NCI-H345 treated with DMSO at 0.1 percent for 48 hours (cell line): ENCODE measurements around the gene PDE8A.
"Not testable (repeated sequence)": the region's sequence is repeated elsewhere in the genome, so short reads cannot be mapped to it uniquely, and the experiment has no call there.

Experiments used
- DNase-seq: peaks from one replicate; lab custom pipeline; 2025; ENCODE audit not compliant: unreplicated experiment; lab: John Stamatoyannopoulos, UW

The PDE8A gene

DNA sequence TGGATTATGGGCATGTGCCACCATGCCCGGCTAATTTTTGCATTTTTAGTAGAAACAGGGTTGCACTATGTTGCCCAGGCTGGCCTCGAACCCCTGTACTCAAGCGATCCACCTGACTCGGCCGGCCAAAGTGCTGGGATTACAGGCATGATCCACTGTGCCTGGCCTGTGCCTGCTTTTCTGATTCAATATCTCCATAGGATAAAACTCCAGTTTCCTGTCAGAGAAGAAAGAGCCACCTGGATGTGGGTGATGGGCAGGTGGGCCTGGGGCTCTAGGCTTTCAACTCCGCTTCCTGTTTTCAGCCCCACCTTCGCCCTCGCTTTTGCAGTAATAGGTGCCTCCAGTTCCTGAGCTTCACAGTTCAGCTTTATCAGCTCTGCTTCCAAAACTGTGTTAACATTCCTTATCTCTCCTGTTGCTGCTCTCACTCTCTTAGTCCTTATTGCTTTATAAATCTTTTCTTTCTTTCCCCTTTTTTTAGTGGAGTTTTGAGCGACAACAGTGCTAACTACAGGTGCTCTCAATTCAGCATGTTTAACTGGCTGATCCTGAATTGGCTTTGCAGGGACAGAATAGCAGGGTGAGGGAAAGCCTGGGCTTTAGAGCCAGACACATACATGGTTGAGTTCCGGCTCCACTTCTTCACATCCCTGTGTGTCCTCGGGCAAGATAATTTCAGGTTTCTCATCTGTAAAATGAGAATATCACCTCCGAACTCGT lies 21.1 kb upstream of the PDE8A start:
- no peak for DNase-seq

DNA sequence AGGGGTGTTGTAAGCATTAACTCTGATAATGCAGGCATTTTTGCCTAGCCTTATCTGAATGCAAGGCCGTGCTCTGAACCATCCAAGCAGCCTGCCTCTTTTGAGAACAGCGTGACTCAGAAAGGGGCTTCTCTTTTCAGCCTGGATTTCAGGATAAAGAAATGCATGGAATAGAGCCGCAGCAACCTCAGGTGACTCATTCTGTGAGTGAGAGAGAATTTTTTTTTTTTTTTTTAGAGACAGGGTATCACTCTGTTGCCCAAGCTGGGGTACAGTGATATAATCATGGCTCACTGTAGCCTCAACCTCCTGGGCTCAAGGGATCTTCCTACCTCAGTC lies 20.6 kb upstream of the PDE8A start:
- no peak for DNase-seq

DNA sequence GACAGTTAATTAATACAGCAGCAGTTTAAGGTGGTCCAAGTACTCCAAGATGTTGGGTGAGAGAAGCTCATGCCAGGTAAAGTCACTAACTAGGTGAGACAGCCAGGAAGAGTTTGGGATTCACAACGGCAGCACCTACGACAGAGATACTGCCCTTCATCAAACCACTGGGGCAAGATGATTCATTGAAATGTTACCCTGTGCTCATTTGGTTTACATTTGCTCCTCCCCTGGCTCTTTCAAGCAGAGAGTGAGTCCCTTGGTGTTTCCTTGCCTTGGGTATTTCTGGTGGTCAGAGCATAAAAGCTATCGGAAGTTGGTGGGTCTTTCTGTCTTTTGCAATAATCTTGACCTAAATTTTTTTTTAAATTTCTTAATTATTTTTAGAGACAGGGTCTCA lies 19.9 kb upstream of the PDE8A start:
- DNase-seq = no peak

DNA sequence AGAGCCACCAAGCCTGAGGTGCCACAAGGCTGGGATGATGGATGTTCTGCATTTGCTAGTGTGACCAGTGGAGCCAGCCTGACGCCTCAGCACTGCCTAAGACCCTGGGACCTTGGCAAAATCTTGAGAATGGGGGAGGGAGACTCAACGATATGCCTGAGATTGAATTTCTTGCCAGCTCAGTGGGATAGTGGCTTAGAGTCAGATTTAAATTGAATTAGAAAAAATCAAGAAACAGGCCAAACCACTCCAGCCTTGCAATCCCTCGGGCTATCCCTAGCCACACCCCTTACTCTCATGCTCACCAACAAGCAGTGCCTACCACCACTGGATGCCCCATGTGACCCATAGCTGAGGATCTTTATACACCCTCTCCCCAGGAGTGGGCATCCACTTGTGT lies 18.7 kb upstream of the PDE8A start:
- DNase-seq = no peak

DNA sequence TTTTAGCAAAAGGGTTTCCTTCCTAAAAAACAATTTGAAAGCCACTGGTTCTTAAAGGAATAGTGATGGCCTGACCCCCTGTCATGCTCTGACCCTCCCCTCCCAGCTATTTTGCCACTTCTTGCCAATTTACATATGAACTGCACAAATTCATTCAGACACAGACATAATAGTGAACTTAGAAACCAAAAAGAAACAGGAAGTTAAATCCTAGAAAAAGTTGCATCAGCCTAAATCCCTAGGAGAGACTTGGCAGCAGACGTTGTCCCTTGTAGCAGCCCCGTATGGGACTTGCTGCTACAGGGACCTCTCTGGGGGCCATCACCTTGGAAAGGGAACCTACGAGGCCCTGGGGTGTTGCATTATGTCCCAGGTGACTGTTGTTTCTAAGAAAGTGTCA lies 14.3 kb upstream of the PDE8A start:
- DNase-seq = no peak

DNA sequence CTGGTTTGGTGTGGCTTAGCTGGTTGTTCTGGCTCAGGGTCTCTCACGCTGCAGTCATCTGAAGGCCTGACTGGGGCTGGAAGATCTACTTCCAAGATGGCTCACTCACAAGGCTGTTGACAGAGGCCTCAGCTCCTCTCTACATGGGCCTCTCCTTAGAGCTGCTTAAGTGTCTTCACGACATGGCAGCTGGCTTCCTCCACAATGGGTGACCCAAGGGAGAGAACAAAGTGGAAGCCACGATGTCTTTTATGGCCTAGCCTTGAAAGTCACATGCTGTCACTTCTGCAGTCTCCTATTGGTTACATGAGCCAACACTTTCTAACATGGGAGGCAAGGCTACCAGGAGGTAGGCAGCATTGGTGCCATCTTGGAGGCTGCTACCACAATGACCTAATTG lies 13.4 kb upstream of the PDE8A start:
- DNase-seq = no peak

DNA sequence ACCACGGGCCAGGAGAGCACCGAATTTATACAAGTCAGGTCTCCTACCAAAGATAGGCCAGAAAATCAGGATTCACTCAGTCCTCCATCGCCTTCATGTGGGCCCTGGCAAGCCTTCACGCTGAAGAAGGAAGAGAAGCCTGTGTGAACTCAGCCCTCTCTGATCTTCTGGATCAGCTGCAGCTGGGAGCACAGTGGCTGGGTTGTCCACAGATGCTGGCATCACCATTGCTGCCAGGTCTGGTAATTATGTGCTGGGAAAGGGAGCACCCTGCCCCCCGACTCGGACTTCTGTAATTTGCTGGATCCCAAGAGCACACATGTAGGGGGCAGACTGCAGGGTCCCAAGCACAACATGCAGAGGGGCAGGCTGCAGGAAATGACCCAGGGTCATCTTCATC lies 12.4 kb upstream of the PDE8A start:
- no peak for DNase-seq

DNA sequence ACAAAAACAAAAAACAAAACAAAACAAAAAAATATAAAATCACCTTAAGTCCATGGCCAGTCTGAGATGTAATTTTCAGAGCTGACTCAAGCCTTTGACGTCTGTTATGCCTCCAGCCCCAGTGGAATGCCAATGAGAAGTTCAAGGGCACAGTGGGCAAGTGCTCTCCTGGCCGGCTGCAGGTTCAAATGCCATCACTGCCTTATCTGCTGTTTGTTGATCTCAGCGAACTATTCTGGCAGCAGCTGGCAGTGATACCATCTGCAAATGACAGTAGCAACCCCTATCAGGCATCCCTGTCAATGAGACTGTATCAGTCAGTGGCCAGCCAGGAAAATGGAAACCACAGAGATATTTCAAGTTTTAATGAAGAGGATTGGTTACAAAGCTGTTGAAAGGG lies 10.8 kb upstream of the PDE8A start:
- no peak for DNase-seq

DNA sequence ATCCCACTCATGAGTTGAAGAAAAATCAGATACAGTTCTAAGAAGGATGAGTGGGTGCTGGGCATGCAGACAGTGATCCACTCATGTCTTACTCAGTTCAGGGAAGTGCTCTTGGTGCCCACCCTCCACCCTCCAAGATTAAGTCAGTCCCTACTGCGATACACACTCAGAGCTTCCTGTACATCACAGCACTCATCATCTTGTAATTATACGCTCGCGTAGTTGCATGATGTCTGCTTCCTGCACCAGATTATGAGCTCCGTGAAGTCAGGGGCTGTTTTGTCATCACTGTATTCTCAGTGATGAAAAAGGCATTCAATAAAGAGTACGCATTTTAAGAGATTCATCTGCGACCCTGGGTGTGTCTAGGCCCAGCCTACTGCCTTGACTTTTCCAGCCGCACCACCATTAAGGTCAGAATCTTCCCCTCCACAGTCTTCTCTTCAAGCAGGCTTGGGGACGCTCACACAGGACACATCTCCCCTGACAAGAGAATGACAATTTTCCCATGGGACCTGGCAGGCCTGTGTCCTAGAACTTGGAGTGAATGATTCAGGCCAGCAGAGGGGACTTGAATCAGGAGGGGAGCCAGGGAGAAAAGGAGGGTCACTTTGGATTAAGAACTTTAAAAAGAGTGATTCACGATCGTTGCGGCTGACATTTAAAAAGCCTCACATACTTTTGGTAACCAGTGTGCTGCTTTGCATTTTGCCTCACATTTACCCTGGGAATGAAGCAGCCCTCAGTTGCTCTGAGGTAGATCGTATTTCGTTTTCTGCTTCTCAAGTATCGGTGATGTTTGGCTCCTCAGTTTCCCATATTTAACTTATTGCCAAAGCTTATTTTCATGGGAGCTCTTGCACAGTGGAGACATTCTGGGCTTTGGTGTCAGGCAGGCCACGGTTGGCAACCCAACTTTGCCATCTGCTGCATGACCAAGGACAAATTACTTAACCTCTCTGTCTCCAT lies 7.9 kb upstream of the PDE8A start:
- DNase-seq = no peak

DNA sequence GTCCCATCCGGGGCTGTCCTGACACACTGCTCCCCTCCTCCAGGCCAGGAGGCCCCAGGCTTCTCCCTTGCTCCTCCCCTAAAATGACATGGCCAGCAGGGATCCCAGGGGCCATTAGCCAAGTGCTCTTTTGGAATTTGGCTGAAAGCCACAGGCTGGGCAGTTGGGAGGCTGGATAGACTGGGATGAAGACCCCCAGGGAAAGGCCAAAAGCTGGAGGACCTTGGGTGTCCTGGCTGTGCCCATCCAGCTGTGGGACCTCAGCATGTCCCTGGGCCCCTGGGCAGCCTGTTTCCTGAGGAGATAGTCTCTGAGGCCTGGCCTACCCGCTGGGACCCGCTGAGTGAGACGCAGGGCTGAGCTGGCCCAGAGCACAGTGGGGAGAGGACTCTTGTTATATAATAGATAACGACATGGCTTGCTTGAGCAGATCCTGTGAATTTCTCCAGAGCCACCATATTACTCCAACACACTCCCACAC lies 5.7 kb upstream of the PDE8A start:
- DNase-seq = no peak

DNA sequence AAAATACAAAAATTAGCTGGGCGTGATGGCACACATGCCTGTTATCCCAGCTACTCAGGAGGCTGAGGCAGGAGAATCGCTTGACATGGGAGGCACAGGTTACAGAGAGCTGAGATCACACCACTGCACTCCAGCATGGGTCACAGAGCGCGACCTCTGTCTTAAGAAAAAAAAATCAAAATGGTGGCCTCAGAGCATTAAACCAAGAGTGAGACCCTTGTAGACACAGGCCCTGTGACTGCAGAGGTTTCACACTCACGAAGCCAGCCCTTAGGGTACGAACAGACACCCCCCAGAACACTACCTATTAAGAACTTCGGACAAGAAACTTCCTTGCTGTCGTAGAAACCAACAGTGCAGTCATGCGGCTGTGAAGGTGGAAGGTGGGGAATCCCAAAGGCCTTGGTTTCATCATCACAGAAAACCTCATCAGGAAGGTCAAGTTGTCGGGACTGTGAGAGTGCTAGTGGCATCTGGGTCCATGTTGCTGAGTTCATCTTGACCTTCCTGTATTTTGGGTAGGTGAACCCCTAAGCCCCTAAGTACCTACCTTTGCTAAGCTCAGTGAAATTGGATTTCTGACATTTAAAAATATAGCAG lies 4.8 kb upstream of the PDE8A start:
- no peak for DNase-seq

DNA sequence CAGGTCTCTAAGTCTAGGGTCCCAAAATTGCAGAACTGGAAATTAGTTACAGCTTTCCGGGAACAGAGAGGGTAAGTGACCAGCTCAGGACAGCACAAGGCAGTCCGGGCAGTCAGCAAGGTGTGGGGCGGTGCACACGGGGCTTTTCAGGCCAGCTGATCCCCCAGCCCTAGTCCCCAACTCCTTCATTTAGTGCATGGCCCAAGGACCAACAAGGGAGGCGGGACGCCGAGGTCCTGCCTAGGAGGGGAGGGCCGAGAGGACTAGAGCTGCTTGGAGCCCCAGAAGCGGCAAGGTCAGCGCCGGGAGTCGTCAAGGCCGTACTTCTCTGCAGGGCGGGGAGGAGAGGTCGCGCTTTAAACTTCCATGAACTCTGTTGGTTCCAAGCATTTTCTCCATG lies 2.0 kb upstream of the PDE8A start:
- DNase-seq = no peak

DNA sequence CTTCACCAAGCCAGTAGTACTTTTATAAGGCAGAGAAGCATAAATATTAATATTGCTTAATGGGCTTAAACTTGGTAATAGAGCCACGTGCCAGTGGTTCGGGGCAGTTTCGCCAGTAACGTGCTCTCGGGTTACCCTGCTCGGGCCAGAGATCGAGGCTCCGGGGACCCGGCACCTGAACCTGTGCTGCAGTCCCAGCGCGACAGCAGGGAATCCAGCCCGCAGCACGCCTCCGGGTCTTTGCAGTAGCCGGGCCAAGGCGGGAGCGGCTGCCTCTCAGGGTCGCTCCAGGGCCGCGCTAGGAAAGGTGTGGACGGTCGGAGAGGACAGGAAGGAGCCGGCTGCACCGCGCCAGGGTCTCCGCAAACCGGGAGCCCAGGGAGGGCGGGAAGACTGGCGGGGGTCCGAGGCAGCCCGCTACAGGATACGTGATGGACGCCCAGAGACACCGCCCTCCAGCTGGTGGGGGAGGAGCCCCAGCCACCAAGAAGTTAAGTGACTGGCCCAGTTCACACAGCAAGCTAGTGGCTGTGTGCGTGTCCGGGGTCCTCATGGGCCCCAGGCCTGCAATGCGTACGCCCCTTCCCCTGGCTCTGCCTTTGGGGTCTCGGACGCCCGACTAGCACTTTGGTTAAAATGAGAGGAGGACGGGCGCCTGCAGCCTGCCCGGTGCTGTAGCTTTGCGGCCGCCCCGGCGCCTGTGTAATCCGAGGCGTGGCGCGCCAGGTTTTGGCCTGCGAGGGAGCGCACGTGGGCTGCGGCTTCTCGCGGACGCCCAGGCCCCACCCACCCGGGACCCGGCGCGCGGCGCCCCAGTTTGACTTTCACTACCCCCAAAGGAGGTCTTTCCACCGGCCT lies 1.2 kb upstream of the PDE8A start:
- DNase-seq = peak; percentile 56

DNA sequence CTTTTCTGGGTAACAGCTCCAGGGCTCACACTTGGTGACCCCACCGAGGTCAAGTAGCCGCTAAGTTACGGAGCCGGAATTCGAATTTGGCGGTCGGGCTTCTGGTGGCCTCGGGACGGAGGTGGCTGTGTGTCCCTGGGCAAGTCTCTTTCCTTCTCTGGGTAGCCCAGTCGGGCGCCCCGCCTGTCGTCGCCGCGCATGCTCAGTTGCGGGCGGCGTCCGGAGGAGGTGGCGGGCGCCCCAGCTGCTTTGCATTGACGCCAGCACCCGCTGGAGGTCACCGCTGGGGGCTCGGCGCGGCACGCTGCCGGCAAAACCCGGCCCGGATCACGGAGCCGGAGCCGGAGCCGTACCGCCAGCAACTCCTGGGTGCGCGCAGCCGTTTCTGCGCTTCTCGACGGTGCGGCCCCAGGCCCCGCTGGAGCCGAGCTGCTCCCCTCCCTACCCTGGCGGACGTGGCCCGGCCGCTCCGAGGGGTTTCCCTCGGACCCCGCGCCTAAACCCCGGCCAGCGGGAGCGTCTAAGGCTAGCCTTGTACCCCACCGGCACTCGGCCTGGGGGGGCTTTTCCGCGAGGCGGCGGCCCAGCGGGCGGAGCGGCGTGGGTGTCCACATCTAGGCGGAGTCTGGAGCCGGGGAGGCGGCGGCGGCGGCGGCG lies 474 bp upstream of the PDE8A start:
- DNase-seq = peak; percentile 67

DNA sequence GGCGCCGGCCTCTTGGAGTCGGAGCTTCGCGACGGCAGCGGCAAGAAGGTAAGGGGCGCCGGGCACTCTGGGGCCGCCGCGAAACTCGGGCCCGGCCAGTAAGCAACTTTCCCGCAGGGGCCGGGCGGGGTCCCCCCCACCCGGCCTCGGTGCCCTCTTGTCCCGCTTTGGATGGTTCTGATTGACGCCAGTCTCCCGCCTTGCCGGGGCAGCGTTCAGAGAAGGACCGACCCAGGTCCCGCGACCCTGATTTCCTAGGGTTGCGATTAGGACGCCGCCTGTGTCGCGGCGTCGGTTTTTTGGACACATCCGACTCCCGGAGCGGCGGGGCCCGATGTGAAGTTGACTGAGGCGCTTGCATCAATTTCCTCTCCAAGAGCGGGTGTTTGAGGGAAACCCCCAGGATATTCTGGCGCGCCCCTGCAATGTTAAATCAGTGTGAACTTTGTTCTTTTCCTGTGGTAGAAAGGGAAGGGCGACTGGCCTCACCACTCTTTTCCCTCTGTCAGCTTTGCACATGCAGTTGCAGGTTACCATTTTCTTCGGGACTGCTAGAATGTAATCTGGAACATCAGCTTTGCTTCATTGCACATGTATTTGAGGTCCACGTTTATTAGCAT lies 755 bp downstream of the PDE8A start:
- no peak for DNase-seq

DNA sequence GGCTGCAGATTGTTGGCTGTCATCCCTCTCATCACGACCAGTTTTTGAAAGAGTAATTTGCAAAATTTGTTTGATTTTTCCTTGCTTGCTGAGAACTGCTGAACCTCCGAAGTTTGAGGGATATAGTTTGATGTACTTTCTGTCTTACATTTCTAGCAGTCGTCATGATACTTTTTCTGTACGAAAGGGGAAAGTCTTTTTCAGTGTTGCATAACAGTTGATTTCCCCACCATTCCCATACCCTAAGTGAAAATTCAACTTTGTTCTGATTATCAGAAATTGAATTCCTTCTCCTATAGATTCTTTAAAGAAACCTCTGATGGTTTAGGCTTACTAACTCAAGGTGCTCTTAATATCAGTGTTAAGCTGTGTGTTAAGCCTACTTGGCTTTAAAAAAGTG lies 1.6 kb downstream of the PDE8A start:
- DNase-seq = no peak

DNA sequence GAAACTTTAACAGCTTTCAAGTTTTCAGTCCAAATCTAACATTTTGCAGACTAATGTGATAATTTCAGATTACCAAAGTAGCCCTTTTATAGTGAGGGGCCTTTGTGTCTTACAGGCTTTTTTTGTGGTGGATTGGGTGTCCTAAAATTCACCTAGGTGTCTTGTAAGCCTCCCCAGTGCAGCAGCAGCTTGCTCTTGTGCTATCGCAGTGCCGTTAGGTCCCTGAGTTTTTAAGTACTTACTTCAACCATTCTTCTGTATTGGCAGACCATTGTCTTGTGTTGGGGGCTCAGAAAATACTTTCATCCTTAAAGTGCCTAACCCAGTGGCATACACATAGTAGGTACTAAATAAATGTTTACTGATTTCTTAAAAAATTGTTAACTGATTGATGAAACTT lies 2.1 kb downstream of the PDE8A start:
- DNase-seq = no peak

DNA sequence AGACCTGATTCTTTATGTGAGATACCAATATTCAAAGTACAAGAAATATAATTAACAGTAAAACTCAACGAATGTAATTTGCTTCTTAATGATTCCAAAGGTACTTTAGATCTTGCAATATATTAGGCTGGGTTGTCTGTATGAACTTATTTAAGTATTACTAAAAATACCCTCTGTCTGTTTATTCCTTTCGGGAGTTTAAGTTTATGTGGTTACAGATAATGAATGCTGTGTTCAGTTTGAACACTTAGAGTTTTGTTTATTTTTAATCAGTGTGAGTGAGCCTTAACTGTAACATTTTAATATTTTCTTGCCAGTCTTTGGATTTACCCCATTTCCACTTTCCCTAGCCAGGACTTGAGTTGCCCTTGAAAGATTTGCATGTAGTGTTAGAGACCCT lies 3.5 kb downstream of the PDE8A start:
- no peak for DNase-seq

DNA sequence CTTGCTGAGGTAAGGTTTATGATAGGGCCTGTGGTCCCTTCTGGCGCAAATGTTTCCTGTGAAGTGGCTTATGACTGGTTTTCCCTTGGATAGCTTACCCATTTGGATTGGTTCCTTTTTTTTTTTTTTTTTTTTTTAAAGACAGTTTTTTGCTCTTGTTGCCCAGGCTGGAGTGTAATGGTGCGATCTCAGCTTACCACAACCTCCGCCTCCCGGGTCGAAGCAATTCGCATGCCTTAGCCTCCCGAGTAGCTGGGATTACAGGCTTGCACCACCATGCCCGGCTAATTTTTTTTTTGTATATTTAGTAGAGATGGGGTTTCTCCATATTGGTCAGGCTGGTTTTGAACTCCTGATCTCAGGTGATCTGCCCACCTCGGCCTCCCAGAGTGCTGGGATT lies 5.7 kb downstream of the PDE8A start:
- not testable (repeated sequence) for DNase-seq
